Measurements from ENCODE around the gene SLC17A3.

Gene SLC17A3

GRCh38 chr6:25834950-25835349 is 39.1 kb downstream of the SLC17A3 start:
- DNase-seq = no peak

- no peak for DNase-seq
Measured at GRCh38 chr6:25833136-25833535, 40.9 kb downstream of the SLC17A3 start.

- DNase-seq = no peak
Measured at GRCh38 chr6:25832670-25833069, 41.4 kb downstream of the SLC17A3 start.

GRCh38 chr6:25832307-25832662 is 41.8 kb downstream of the SLC17A3 start:
- DNase-seq = no peak

- no peak for DNase-seq
Measured at GRCh38 chr6:25831532-25832306, 42.3 kb downstream of the SLC17A3 start, which contains the start of gene SLC17A1. TSS of gene SLC17A1 (minus strand) at chr6:25832052. CDS start at chr6:25830557, 1,495 bp downstream.

- DNase-seq = no peak
Measured at GRCh38 chr6:25830458-25830857, 43.6 kb downstream of the SLC17A3 start.

- no peak for DNase-seq
Measured at GRCh38 chr6:25829375-25829774, 44.7 kb downstream of the SLC17A3 start.

- no peak for DNase-seq
Measured at GRCh38 chr6:25821341-25821740, 52.7 kb downstream of the SLC17A3 start.

- no peak for DNase-seq
Measured at GRCh38 chr6:25816252-25816651, 57.8 kb downstream of the SLC17A3 start.

GRCh38 chr6:25815194-25815593 is 58.8 kb downstream of the SLC17A3 start:
- DNase-seq = no peak

GRCh38 chr6:25804804-25805203 is 69.2 kb downstream of the SLC17A3 start:
- DNase-seq = no peak

- no peak for DNase-seq
Measured at GRCh38 chr6:25801436-25801835, 72.6 kb downstream of the SLC17A3 start.

Data from activated naive CD4-positive, alpha-beta T cell (primary cell).